Gastrocnemius medialis (tissue), 4 donors: ENCODE data around the gene HMG20A.

Source experiments
- POLR2A ChIP-seq, 2 donors: fragments of 450-650 bp; IDR thresholded peaks; one replicate each; pipeline ENCODE4 v1.6.1; 2017; ENCODE audit warnings: antibody characterized with exemption in 2 of 2, mild to moderate bottlenecking in 2 of 2, moderate library complexity in 2 of 2
- TF ChIP-seq, protein P1 (sequence below), 5 experiments: fragments of 450-650 bp in 3 of 5; fragments of 200-600 bp in 2 of 5; sonication (generic) in 2 of 5; IDR thresholded peaks in 4 of 5; conservative IDR thresholded peaks in 1 of 5; 1 replicate in 4 of 5; 2 replicates in 1 of 5; pipeline ENCODE4 v1.5.1; 2016 to 2019; ENCODE audit warnings: antibody characterized with exemption in 5 of 5, mild to moderate bottlenecking in 3 of 5, moderate library complexity in 3 of 5

DNA sequence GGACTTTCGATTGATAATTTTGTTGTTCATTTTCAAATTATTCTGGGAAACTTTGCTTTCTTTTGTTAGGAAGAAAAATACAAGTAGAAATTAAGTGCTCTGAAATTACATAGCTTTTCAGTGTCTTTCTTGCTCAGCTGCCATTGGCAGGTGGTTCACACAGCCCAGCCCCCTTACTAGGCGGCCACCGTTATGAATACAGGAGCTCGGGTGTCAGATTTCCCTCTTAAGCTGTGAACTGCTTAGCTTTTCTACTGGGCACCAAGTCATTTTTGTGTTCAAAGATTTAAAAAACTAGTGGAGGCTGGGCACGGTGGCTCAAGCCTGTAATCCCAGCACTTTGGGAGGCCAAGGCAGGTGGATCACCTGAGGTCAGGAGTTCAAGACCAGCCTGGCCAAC is 55.2 kb downstream of the HMG20A start:
- TF ChIP-seq, protein P1, sequence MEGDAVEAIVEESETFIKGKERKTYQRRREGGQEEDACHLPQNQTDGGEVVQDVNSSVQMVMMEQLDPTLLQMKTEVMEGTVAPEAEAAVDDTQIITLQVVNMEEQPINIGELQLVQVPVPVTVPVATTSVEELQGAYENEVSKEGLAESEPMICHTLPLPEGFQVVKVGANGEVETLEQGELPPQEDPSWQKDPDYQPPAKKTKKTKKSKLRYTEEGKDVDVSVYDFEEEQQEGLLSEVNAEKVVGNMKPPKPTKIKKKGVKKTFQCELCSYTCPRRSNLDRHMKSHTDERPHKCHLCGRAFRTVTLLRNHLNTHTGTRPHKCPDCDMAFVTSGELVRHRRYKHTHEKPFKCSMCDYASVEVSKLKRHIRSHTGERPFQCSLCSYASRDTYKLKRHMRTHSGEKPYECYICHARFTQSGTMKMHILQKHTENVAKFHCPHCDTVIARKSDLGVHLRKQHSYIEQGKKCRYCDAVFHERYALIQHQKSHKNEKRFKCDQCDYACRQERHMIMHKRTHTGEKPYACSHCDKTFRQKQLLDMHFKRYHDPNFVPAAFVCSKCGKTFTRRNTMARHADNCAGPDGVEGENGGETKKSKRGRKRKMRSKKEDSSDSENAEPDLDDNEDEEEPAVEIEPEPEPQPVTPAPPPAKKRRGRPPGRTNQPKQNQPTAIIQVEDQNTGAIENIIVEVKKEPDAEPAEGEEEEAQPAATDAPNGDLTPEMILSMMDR (IDR thresholded peaks at IDR 0.05 in 4 of 5, conservative IDR thresholded peaks at IDR 0.05 in 1 of 5) = no peak
- TF ChIP-seq POLR2A (IDR thresholded peaks at IDR 0.05) = no peak
